Measurements from ENCODE around the gene SLC25A29. TPM values are rescaled to one million over a fixed set of nuclear protein-coding genes. Genes with fewer than 3 reads are reported as not detected.
"Not testable (repeated sequence)": the region's sequence is repeated elsewhere in the genome, so short reads cannot be mapped to it uniquely, and the experiment has no call there.

Gene SLC25A29
- total RNA-seq, 1 experiment from 2014 or later = 24.1 TPM

DNA sequence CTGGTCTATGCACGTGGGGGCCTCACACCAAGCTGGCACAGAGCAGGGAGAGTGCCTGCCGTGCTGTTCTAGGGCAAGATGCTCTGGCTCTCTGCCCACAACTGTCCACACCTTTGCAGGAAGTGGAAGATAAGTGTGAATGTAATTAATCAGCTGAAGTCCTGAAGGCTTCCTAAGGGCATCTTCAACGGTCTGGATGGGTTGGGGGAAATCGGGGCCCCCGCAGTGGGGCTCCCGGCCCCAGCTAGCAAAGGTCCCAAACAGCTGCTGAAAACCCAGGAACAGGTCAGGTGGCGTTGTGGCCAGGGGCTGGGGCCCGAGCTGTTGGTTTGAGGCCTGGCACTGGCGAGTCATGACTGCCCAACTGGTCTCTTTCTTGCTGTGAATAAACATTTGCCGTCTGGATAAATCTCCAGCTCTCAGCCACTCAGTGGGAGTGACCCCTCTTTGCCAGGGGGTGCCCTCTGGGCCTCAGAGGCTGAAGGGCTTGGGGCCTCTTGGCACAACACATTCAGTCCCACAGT is 6.7 kb upstream of the SLC25A29 start:
- no peak for DNase-seq (ENCODE audit: low read depth)

DNA sequence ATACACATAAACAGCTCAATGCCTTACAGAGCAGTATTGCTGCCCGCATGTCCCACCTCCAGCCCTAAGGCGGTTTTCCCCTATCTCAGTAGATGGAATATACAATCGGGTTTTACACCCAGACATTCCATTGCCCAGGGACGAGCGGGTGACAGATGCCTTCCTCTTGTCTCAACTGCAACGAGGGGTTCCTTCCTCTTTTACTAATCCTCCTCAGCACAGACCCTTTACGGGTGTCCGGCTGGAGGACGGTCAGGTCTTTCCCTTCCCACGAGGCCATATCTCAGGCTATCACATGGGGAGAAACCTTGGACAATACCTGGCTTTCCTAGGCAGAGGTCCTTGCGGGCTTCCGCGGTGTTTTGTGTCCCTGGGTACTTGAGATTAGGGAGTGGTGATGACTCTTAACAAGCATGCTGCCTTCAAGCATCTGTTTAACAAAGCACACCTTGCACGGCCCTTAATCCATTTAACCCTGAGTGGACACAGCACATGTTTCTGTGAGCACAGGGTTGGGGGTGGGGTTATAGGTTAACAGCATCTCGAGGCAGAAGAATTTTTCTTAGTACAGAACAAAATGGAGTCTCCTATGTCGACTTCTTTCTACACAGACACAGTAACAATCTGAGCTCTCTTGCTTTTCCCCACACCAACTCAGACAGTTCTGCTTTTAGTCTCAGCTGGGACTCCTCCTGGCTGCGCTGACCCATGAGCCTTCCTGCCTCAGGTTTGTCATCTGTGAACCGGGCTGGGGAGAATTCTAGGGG is 6.0 kb upstream of the SLC25A29 start:
- not testable (repeated sequence) for DNase-seq (ENCODE audit: low read depth)

DNA sequence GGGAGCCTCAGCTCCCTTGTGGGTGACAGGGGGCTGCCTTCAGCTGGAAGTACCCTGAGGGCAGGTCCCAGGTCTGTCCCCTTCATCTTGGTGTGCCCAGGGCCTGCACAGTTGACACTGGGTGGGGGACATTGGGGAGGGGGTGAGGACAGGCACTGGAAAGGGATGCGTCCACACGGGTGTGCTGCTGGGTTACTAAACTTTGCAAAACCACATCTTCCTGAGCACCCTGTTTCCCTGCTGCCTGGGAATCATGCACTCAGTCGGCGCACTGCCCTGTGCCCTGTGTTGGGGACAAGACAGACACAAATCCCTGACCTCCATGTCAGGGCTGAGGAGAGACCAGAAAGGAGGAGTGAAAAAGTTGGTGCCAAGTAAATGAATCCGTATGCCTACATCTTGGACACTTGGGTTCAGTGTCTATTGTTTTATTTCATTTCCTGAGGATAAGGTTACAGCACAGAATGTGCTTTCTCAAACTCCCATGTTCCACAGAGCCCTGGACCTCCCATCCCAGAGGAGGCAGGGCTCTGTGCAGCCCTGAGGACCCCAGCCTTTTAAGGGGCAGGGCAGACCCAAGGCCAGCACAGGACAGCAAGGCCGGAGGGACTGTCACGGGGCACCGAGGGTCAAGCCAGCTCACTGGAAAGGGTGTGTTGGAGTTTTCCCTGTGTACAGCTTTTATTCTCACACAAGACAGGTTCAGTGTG is 2.9 kb upstream of the SLC25A29 start:
- DNase-seq (ENCODE audit: low read depth) = no peak

DNA sequence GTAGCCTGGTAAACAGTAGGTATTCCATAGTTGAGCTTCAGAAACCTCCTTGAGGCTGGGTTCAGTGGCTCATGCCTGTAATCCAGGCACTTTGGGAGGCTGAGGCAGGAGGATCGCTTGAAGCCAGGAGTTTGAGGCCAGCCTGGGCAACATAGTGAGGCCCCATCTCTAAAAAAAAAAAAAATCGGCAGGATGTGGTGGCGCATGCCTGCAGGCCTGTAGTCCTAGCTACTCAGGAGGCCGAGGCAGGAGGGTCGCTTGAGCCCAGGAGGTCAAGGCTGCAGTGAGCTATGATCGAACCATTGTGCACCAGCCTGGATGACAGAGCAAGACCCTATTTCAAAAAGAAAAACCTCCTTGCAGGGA is 2.2 kb upstream of the SLC25A29 start:
- not testable (repeated sequence) for DNase-seq (ENCODE audit: low read depth)

DNA sequence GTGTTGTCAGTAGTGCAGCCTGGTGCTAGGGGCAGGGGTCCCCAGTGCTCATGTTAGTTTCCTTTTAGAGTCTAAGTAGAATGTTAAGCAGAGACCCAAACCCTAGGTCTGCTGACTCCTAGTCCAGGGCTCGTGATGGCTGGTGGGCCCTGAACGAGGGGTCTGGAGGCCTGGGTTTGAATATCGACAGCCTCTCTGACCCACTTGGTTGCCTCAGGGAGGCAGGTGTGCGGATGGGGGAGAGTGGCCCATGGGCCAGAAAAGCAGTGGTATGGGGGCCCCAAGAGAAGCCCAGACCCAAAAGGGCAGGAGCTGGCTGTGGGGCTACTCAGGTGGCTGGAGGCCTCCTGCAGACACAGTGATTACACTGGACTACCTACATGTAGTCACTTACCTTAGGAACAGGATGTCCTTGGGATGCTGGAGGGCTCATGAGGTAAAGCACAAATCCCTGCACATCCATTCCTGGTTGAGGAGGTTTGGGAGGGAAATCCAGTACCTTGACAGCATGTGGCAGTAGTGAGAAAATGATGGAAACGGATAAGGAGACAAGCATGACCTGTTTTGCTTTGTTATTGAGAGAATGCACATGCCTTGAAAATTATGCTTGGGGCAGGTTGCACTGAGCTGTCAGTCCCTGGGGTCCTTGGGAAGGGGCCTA is 1.7 kb upstream of the SLC25A29 start:
- DNase-seq (ENCODE audit: low read depth) = no peak

DNA sequence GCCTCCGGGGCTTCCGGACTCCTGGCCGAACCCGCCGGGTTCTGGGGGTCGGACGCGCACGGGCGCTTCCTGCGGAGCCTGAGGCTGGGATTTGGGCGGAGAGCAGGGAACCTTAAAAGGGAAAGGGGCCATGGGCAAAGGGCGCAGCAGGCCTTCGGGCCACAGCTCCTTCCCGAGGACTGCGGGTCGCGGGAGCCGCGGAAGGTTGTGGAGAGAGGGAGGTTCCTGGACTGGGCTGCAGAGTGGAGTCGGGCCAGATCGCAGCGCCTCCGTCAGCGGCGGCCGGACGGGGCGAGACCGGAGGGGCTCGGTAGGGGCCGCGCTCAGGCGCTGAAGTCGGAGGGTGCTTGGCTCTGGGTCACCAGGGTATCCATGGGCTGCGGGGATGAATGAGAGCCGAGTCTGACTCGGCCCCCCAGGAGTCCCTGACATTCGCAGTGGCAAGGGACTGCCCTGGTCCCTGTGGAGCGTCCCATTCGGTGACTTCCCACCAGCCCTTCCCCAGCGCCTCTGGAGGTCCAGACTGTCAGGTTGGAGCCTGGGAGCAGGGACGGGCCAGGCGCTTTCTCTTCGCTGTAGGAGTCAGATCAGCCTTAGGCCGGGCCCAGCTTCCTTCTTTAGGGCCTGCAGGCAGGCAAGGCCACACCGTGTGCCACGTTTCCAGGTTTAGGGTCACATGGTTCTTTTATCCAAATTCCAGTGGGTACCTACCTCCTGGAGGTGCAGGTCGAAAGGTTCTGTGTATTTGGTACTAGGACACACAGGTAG is 938 bp upstream of the SLC25A29 start:
- DNase-seq (ENCODE audit: low read depth) = no peak

DNA sequence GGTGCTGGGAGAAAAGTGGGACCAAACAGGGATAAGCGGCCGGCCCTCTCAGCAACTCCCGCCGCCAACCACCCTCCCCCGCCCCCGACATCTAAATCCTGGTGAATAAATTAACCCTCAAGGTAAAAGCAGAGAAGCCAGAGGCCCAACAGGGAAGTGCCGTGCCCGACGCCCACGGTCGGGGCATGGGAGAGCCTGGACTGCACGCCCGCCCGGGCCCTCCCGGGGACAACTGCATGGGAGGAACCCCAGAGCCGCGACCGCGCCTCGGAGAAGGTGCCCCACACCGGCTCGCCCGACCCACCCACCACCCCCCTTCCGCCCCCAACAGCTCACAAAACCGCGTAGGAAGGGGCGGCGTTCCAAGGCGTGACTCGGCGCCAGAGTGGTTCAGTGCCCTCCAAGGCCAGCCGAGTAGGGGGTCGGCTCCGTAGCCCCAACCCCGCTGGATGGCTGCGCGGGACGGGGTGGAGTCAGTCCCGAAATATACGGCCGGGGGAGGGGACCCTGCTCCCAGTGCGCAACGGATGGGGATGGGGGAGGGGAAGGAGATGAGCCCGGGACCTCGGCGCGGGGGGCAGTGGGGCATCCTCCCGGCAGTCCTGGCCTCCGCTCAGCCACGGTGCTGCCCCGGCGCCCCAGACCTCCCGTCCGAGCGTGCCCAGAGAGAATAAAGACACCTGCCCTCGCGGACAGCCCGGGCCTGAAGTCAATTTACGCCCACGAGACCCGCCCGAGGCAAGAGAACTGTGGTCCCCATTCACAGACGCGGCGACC is 732 bp downstream of the SLC25A29 start:
- no peak for DNase-seq (ENCODE audit: low read depth)

DNA sequence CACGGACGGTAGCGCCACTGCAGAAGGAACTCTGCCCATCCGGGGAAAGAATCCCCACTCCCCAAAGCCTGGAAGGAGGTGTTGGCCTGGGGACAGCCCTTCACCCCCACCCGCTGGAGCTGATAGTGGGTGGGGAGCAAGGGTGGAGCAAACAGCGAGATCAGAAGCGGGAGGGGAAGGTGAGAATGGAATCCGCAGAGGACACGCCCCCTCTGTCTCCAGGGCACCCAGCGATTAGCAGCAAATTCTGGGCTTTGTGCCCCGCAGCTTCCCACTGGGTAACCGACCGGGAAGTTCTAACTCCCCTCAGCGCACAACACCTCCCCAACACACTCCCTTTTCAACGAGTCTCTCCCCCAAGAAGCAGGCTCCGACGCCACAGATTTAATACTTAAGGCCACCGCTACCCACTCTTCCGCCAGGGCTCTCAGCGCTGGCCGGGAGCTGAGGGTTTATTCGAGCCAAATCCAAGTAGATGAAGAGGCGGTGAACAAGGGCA is 1.4 kb downstream of the SLC25A29 start:
- no peak for DNase-seq (ENCODE audit: low read depth)

DNA sequence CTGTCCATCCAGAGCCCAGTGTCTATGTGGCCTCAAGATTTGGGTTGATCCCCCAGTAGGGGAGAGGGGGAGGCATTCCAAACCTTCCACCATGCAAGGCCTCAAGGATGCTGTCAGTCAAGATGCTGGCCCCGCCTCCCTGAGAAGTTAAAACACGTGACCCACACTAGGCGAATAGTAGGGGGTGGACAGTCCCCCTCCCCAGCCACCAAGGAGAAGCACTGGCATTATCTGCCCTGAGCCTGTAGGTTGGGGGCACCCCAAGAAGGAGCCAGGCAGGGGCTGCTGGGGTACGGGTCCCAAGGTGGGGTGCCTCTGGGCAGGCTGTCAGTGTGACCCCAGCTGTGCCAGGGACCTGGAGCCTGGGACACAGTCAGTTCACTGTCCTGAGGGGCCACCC is 2.3 kb downstream of the SLC25A29 start:
- no peak for DNase-seq (ENCODE audit: low read depth)

DNA sequence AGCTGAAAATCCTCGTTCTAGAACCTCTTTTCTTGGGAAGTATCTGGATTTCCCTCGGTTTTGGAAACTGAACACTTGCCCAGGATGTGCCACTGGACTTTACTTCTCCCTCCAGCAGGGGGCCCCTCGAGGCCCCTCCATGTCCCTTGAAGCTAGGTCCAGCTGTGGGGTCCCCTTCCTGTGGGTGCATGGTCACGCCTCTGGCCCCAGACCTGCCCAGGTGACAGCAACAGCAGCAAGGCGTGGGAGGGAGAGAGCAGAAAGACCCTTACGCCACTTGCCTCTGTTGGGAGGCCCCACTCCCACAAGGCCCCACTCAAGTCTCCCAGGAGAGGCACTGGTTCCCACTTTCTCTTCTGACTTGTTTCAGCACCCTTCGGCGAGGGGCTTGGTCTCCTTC is 3.1 kb downstream of the SLC25A29 start:
- DNase-seq (ENCODE audit: low read depth) = no peak

DNA sequence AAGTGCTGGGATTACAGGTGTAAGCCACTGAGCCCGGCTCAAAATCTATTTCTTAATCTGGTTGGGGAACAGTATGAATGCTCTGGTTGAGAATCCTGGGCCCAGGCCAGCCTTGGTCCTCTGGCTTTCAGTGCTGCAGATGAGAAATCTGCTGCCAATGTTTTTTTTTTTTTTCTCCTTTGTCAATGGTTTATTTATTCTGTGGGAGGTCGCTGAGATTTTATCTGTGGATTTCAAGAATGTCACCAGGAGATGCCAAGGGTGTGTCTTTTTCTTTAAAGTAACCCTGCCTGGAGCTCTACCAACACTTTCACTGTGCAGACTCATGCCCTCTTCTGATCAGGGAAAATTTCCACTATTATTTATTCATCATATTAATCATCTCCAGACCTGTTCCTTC is 3.6 kb downstream of the SLC25A29 start:
- DNase-seq (ENCODE audit: low read depth) = no peak

DNA sequence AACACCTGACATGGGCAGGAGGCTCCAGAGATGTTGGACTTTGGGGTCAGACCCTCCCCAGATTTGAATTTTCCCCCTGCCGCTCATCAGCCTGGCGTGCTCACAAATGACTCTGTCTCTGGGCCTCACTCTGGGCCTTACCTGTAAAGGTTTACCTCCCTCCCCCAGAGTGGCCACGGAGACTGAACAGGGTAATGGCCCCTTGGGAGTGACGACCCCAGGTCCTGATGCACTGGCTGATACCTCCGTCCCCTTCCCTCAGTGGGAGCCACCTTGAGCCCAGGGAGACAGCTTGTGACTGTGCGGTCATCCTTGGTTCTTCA is 7.0 kb downstream of the SLC25A29 start:
- DNase-seq (ENCODE audit: low read depth) = no peak

DNA sequence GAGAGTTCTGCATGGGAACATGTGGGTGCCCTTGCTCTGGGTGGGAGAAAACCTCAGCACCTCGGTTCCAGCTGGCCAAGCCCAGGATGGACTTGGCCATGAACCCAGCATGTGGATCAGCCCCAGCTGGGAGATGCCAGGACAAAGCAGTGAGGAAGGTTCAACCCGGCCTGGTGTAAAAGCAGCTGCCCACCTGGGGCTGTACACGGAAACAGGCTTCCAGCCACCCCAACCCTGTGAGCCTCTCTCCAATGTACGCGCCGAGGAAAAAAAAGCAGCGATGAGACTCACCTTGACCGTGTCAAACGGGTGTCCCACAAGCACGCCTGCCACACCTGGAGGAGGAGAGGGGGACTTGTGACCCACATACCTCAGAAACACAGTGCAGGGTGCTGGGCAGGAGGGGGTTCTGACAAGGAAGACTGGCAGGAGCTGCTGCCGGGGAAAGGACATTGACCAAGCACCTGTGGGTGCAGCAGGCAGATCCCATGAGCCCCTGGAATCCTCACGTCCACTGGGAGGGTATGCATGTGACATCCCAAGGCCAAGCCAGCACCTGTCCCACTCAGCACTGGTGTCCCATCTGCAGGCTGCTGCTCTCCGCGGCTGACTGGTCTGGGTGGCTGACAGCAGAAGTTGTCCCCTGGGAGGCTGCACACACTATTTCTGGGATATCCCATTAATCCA is 7.5 kb downstream of the SLC25A29 start:
- DNase-seq (ENCODE audit: low read depth) = no peak

DNA sequence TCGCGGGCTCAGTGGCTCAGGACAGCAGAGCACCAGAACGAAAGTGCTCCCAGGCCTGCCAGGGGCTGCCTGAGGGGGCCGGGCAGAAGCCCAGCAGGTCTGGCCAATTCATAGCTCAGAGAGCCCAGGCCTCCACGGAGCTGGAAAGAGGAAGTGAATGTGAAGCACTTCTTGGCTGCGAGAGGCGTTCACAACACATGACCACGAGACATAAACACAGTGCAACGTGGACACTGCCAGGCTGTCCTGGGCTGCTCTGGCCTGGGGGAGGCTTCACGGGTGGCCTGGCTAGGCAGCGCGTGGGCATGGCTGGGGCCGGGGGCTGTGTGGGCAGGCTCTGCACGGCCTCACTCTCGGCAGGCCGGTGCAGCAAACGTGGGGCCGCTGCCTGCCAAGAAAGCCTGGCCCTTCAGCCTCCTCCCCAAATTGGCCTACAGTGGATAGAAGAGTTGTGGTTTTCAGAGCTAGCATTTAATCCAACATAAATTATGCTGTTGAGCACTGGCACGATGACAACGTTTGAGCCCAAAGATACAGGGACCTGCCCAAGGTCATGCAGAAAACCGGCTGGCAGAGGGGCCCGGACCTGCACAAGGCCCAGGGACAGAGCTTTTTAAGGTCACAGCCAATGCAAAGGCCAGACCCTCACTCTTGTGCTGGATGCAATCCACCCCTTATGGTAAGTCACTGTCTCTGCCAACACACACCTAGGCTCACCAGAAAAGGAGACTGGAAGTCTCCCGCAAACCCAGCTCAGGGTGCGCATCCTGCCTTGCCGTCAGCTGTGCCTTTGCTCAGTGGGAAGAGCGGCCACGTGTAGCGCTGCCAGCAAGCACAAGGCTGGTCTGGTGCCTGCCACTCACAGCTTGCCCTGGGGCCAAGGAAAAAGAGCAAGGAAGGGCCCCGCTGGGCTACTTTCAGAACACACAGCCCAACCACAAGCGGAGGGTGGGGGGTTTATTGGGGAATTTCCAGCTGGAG is 8.6 kb downstream of the SLC25A29 start:
- DNase-seq (ENCODE audit: low read depth) = no peak

DNA sequence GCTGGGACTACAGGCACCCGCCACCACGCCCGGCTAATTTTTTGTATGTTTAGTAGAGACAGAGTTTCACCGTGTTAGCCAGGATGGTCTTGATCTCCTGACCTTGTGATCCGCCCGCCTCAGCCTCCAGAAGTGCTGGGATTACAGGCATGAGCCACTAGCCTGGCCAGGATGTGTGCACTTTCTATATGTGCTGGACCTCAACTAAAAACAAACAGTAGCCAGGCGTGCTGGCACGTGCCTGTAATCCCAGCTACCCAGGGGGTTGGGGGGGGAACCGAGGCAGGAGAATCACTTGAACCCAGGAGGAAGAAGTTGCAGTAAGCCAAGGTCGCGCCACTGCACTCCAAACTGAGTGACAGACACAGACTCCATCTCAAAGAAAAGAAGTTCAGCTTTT is 9.5 kb downstream of the SLC25A29 start:
- DNase-seq (ENCODE audit: low read depth) = not testable (repeated sequence)

DNA sequence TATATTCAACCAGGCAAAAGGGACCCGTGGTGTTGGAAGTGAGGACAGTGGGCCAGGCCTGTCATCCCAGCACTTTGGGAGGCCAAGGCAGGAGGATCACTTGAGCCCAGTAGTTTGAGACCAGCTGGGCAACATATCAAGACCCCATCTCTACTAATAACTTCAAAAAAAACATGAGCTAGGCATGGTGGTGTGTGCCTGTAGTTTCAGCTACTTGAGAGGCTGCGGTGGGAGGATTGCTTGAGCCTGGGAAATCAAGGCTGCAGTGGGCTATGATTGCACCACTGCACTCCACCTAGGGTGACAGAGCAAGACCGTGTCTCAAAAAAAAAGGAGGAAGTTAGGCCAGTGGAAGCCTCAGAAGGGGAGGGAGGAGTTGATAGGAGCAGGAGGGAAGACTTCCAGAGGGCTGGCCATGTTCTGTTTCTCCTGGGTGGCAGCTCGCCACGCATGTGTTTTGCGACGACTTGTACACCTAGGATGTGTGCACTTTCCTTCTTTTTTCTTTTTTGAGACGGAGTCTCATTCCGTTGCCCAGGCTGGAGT is 10.1 kb downstream of the SLC25A29 start:
- DNase-seq (ENCODE audit: low read depth) = no peak

DNA sequence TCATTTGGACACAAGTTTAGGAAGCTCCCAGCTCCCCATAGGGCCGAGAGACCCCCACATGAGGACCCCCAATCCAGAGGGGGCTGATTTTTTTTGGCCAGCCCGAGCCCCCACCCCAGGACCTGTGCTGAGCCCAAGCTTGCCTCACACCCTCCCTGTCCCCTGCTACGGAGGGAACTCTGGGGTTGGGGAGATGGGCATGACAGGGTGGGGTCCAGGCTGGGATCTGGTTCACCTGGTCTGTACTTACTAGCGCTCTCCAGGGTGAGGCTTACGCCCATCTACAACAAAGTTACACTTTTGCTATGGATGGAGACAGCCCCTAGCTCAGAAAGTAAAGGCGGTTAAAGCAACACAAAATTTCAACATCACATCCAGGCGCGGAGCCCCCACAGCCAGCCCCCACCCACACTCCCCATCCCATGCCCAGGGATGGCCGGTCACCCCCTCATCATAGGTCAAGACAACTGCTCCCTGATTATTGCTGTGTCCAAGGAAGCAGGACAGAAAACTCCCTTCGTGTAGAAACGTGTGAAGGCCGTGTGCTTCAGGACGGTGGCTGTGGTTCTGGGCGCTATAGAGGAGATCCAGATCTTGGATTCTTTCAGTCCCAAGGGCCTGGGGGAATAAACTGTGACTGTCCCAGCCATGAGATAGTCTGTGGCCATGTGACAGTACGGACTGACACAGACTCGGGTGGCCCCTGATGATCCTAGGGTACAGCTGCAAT is 10.7 kb downstream of the SLC25A29 start:
- no peak for DNase-seq (ENCODE audit: low read depth)

DNA sequence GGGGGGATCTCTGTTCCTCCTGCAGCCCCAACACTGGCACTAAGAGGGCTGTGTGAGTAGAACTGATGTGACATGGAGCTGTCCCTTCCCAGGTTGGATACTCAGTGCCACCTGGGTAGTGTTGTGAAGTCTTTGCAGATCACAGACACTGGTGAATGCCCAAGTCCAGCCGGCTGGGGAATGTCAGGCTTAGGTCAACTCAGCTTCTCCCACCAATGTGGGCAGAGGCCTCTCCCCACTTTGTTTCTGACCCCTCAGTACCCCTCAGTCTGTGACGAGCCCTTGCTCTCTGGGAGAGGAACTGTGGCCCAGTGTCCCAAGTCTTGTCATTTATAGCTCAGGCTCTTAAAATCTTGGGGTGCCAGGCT is 11.3 kb downstream of the SLC25A29 start:
- no peak for DNase-seq (ENCODE audit: low read depth)

Measured in HT1080 (cell line).